NCI-H2196 (cell line): Measurements from ENCODE around the gene UPK1A.

Experiments
- DNase-seq: peaks from one replicate; lab custom pipeline; 2025; ENCODE audit not compliant: unreplicated experiment; lab: John Stamatoyannopoulos, UW

The UPK1A gene

GRCh38 chr19:35666251-35666913 lies at the start of gene UPK1A:
Gene UPK1A (plus strand): TSS chr19:35666517. CDS start chr19:35666813, 296 bp downstream.
- DNase-seq = no peak

GRCh38 chr19:35618857-35619256 lies 47.5 kb upstream of the UPK1A start:
- no peak for DNase-seq

GRCh38 chr19:35619290-35619923 lies 46.9 kb upstream of the UPK1A start:
- DNase-seq = no peak

- no peak for DNase-seq
Measured at GRCh38 chr19:35620001-35620400, 46.3 kb upstream of the UPK1A start.

GRCh38 chr19:35621708-35622107 lies 44.6 kb upstream of the UPK1A start:
- no peak for DNase-seq

DNA sequence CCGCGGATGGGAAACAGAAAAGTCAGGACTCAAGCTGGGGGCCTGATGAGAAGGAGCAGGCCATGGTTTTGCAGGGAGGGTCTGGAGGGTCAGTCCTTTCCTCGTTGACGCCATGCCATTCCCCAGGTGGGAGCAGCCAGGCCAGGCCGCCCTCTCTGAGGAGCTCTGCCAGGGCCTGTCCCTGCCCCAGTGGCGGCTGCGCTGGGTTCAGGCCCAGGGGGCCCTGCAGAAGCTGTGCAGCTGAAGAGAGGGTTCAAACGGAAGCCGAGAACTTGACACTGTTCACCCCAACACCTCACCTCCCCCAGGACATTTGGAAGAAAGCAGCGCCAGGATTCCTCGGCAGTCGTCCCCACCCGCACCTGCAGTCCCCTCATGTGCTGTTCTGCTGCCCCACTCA lies 43.6 kb upstream of the UPK1A start:
- no peak for DNase-seq

DNA sequence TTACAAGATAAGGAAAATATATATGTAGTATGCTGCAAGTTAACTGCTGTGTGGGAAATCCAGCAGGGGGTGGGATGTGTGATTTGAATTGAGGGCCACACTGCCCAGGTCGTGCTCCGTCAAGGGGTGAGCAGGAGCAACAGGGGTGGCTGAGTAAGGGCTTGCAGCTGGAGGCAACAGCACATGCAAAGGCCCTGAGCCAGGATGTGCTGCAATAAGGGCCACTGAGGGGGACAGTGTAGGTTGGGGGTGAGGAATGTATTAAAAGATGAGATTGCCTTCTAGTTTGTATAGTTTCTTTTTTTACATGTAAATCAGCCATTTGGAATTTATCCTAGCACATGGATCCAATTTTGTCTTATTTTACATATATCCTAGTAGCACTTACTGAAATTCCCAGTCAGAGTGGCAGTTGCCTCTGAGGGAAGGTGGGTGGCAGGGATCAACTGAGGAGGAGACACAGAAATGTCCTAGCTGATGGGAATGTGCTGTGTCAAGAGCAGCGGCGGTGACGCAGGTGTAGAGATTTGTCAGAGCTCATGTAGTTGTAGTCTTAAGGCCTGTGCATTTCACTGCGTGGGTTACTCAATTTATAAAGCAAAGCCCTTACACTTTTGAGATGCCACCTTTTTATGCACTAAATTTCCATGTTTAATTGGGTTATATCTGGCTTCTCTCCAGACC lies 42.8 kb upstream of the UPK1A start:
- DNase-seq = no peak

GRCh38 chr19:35628264-35628564 lies 38.1 kb upstream of the UPK1A start:
- no peak for DNase-seq

DNA sequence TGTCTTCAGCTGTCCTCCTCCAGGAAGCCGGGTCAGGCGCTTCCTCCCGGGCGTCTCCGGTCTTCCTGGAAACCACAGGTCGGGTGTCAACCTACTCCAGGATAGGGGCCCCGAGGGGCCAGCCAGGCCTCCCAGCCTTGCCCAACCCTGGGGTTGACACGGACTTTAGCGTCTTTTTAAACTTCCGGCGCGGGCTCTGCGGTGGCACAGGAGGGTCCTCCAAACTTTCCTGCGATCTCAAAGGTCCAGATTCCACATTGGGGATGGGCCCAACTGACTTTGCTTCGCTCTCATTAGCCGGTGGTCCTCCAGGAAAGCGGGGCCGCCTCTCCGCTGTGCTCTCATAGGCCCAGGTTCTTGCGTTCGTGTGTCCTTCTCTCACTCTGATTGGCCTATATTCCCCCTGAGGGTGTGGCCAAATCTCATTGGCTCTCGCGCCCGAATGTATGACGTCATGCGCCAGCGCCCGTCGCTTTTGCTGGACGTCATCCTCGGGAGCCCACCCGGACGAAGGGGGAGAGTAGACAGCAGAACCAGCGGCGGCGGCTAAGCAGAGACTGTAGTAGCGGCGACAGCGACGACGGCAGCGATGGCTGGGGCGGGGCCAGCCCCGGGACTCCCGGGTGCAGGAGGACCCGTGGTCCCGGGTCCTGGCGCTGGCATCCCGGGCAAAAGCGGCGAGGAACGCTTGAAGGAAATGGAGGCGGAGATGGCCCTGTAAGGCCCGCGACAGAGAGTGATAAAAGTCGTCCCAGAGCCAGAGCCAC lies 37.6 kb upstream of the UPK1A start, which contains the start of gene RBM42:
RBM42 (plus strand) TSS at position 472 of the 767 bp plus-strand sequence; CDS start at position 590, 118 bp downstream.
- peak; percentile 98 for DNase-seq

- DNase-seq = no peak
Measured at GRCh38 chr19:35629332-35629633, 37.0 kb upstream of the UPK1A start.

- DNase-seq = no peak
Measured at GRCh38 chr19:35633727-35634440, 32.4 kb upstream of the UPK1A start.

DNA sequence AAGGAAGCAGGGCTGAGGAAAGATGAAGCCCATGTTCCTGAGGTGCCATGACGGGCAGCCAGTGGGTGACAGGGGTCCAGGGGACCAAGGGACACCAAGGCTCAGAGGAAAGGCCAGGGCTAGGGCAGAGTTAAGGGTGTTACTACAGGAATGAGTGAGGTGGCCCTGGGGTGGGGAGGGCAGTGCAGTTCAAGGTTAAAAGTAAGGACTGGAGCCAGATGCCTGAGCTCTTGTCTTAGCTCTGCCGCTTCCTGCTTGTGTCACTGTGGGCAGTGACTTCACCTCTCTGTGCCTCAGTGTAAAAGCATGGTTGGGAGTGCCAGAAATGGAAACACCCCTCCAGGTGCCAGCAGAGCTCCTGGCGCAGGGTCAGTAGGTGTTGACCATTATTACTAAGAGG lies 29.7 kb upstream of the UPK1A start:
- no peak for DNase-seq

GRCh38 chr19:35637165-35637564 lies 29.2 kb upstream of the UPK1A start:
- DNase-seq = no peak

DNA sequence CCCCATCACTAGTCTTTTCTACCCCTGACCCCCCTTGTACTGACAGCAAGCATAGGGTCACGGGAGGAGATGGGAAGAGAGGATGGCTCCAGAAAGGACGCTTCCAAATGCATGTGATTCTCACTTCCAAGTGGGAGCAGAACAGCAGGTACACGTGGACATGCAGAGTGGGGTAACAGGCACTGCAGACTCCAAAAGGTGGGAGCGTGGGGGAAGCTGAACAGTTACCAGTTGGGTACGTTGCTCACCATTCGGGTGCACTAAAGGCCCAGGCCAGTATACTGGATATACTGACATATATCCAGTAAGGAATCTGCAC lies 27.0 kb upstream of the UPK1A start:
- no peak for DNase-seq

DNA sequence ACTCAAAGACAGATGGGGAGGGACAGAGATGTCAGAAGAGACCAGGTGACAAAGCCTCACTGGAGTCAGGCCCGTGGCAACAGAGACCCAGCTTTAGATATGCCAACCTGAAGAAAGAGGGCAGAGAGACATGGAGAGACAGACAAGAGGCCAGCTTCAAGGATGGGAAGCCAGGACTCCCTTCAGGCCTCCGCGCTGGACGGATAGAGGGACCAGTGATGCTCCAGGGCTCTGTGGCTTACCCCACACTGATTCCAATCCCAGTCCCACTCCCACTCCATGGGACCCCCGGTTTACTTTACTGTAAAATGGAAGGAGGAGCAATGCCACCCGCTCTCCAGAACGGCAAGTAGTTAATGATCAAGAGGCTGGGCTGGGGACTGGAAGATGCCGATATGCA lies 26.5 kb upstream of the UPK1A start:
- no peak for DNase-seq

DNA sequence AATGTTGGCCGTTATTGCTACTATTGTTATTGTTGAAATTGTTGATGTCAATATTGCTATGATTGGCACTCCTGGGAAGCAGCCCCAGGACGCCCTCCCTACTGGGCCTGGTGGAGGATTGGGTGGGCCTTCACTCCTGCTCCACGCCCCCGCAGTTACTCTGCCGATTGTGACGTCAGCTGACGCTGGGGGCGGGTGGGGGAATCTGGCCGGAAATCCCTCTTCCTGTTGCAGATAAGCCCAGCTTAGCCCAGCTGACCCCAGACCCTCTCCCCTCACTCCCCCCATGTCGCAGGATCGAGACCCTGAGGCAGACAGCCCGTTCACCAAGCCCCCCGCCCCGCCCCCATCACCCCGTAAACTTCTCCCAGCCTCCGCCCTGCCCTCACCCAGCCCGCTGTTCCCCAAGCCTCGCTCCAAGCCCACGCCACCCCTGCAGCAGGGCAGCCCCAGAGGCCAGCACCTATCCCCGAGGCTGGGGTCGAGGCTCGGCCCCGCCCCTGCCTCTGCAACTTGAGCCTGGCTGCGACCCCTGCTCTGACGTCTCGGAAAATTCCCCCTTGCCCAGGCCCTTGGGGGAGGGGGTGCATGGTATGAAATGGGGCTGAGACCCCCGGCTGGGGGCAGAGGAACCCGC lies 24.7 kb upstream of the UPK1A start, which contains the start of gene ETV2:
ETV2 (plus strand) TSS at position 231 of the 637 bp plus-strand sequence. CDS start 716 bp downstream, outside the sequence.
- no peak for DNase-seq

DNA sequence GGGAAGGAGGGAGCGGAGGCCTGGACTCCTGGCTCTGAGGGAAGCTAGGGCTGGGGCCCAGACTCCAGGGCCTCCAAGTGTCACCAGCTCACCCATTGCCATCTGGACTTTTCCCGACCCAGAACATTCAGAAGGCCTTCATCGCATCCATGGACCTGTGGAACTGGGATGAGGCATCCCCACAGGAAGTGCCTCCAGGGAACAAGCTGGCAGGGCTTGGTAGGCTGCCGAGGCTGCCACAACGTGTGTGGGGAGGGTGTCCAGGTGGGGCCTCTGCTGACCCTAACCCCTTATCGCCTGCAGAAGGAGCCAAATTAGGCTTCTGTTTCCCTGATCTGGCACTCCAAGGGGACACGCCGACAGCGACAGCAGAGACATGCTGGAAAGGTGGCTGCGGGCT lies 24.0 kb upstream of the UPK1A start:
- DNase-seq = no peak

GRCh38 chr19:35642798-35643254 lies 23.5 kb upstream of the UPK1A start:
- DNase-seq = no peak

DNA sequence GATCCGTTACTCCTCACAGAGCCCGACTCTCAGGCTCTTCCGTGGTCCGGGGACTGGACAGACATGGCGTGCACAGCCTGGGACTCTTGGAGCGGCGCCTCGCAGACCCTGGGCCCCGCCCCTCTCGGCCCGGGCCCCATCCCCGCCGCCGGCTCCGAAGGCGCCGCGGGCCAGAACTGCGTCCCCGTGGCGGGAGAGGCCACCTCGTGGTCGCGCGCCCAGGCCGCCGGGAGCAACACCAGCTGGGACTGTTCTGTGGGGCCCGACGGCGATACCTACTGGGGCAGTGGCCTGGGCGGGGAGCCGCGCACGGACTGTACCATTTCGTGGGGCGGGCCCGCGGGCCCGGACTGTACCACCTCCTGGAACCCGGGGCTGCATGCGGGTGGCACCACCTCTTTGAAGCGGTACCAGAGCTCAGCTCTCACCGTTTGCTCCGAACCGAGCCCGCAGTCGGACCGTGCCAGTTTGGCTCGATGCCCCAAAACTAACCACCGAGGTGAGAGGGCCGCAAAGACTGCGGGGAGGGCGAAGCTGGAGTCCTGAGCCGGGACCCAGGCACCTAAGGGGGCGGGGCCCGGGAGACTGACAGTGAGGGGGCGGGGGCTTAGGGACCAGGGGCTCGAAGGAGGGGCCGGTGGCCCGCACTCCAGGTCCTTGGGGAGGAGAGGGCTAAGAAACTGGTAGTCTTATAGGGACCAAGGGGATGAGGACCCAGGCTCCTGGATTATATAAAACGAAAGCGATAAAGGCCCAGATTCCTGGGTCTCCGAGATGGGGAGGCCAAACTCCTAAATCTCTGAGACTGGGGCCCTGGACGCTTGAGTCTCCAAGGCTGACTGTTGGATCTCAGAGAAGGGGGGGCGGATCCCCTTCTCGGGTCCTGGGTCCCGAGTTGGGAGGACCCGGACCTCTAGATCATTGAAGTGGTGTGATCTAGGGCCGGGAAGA lies 22.8 kb upstream of the UPK1A start:
- DNase-seq = peak; percentile 93
